Retinal pigment epithelial cell (primary cell): ENCODE measurements around the gene SAMMSON.

Source experiments
- DNase-seq: peaks from one replicate; pipeline ENCODE4 v3.0.0-alpha.2; 2010; ENCODE audit warnings: low read depth
- H3K4me3 ChIP-seq: 2 replicates; pipeline ENCODE4 v1.5.1; 2011; ENCODE audit warnings: mild to moderate bottlenecking, low read length, control low read depth, moderate library complexity
- CTCF ChIP-seq: conservative IDR thresholded peaks from 2 replicates; pipeline ENCODE4 v1.5.1; 2011; ENCODE audit warnings: low read depth, low read length, control low read depth, inconsistent platforms

SAMMSON gene

GRCh38 chr3:69994919-69995318, 4.6 kb upstream of the SAMMSON start:
- TF ChIP-seq CTCF: no peak
- no peak overlapping the region for H3K4me3 ChIP-seq
- no peak for DNase-seq

- peak; percentile 37 for DNase-seq
- no peak for TF ChIP-seq CTCF
- H3K4me3 ChIP-seq: no peak overlapping the region
Observed at GRCh38 chr3:69997631-69998307, 1.8 kb upstream of the SAMMSON start.

GRCh38 chr3:69998759-69999139, 784 bp upstream of the SAMMSON start:
- no peak for DNase-seq
- TF ChIP-seq CTCF: no peak
- H3K4me3 ChIP-seq: no peak overlapping the region

- no peak for TF ChIP-seq CTCF
- H3K4me3 ChIP-seq: no peak overlapping the region
- DNase-seq: no peak
Observed at GRCh38 chr3:70000028-70000410, 486 bp downstream of the SAMMSON start.

GRCh38 chr3:70000563-70001081, 1.1 kb downstream of the SAMMSON start:
- DNase-seq: no peak
- TF ChIP-seq CTCF: no peak
- H3K4me3 ChIP-seq: no peak overlapping the region

- no peak for DNase-seq
- no peak overlapping the region for H3K4me3 ChIP-seq
- TF ChIP-seq CTCF: no peak
Observed at GRCh38 chr3:70003119-70003518, 3.6 kb downstream of the SAMMSON start.

GRCh38 chr3:70006089-70006488, 6.6 kb downstream of the SAMMSON start:
- TF ChIP-seq CTCF: no peak
- DNase-seq: no peak
- no peak overlapping the region for H3K4me3 ChIP-seq
